Measurements from ENCODE around the gene OAF. TPM values are rescaled to one million over a fixed set of nuclear protein-coding genes. Genes with fewer than 3 reads are reported as not detected.

OAF gene
- total and polyA plus RNA-seq, 2 donors, result 4.9 to 5.3 TPM

- no peaks in the 10 kb centered on the region for H3K4me1 ChIP-seq (ENCODE audit: control insufficient read depth in 2 of 2, insufficient read depth in 2 of 2, low read length in 2 of 2)
- H3K27ac ChIP-seq (ENCODE audit: low read depth in 1 of 2, low read length in 1 of 2), result no peak overlapping the region
- 88% methylated on average over 11 of the region's 11 CpGs for WGBS
- DNase-seq (ENCODE audit: low read depth in 6 of 9, low spot score in 9 of 9), result no peak
- no peak overlapping the region for H3K4me3 ChIP-seq (ENCODE audit: low read length in 2 of 2)
- no peaks in the 10 kb centered on the region for H3K9me3 ChIP-seq (ENCODE audit: control insufficient read depth in 2 of 2, insufficient read depth in 1 of 2, low read length in 1 of 2)
- peaks cover 21 to 67% of the 10 kb centered on the region in 2 donors for H3K27me3 ChIP-seq (ENCODE audit: control insufficient read depth in 2 of 2, insufficient read depth in 1 of 2, low read length in 1 of 2)
- H3K36me3 ChIP-seq (ENCODE audit: control insufficient read depth in 2 of 2, insufficient read depth in 2 of 2, low read length in 1 of 2), result no peaks in the 10 kb centered on the region
These were observed 28.3 kb downstream of the OAF start for GRCh38 chr11:120238968-120239620.

GRCh38 chr11:120239713-120240640, 29.1 kb downstream of the OAF start, which contains the start of gene POU2F3:
Gene POU2F3 (plus strand): TSS chr11:120240140. CDS start chr11:120240344, 204 bp downstream.
- H3K4me1 ChIP-seq (ENCODE audit: control insufficient read depth in 2 of 2, insufficient read depth in 2 of 2, low read length in 2 of 2), result no peaks in the 10 kb centered on the region
- no peak within 1 kb of the TSS for H3K27ac ChIP-seq (ENCODE audit: low read depth in 1 of 2, low read length in 1 of 2)
- H3K27me3 ChIP-seq (ENCODE audit: control insufficient read depth in 2 of 2, insufficient read depth in 1 of 2, low read length in 1 of 2), result peaks cover 21 to 66% of the 10 kb centered on the region in 2 donors
- H3K4me3 ChIP-seq (ENCODE audit: low read length in 2 of 2), result no peak within 1 kb of the TSS
- 9% methylated on average over 66 of the region's 66 CpGs for WGBS
- no peaks in the 10 kb centered on the region for H3K9me3 ChIP-seq (ENCODE audit: control insufficient read depth in 2 of 2, insufficient read depth in 1 of 2, low read length in 1 of 2)
- H3K36me3 ChIP-seq (ENCODE audit: control insufficient read depth in 2 of 2, insufficient read depth in 2 of 2, low read length in 1 of 2), result no peaks in the 10 kb centered on the region
- DNase-seq (ENCODE audit: low read depth in 6 of 9, low spot score in 9 of 9), result no peak

DNA sequence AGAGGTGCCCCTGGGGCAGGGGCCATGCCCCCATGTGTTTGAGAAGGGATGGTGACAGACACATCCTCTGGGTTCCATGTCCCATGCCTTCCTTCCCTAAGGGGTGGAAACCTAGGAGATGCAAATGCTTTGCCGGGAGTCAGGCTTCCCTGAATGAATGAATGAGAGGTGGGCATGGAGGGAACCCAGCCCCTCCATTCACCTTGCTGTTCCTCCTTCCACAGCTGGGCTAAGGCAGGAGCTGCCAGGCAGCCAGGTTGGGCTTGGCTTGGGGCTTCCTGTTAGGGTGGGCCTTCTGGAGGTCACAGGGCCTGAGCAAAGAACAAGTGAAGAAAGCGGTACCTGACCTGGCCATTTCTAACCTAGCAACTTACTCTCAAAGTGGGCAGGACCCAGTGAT, 30.0 kb downstream of the OAF start:
- Histone ChIP-seq H3K9me3 (ENCODE audit: control insufficient read depth in 2 of 2, insufficient read depth in 1 of 2, low read length in 1 of 2) (no peaks in the 10 kb centered on the region), H3K27ac (ENCODE audit: low read depth in 1 of 2, low read length in 1 of 2) (no peak overlapping the region), H3K36me3 (ENCODE audit: control insufficient read depth in 2 of 2, insufficient read depth in 2 of 2, low read length in 1 of 2) (no peaks in the 10 kb centered on the region), H3K27me3 (ENCODE audit: control insufficient read depth in 2 of 2, insufficient read depth in 1 of 2, low read length in 1 of 2) (peaks cover 21 to 68% of the 10 kb centered on the region in 2 donors), H3K4me1 (ENCODE audit: control insufficient read depth in 2 of 2, insufficient read depth in 2 of 2, low read length in 2 of 2) (no peaks in the 10 kb centered on the region), H3K4me3 (ENCODE audit: low read length in 2 of 2) (no peak overlapping the region)
- DNase-seq (ENCODE audit: low read depth in 6 of 9, low spot score in 9 of 9), result no peak
- WGBS, result 96% methylated on average over 2 of the region's 2 CpGs

DNA sequence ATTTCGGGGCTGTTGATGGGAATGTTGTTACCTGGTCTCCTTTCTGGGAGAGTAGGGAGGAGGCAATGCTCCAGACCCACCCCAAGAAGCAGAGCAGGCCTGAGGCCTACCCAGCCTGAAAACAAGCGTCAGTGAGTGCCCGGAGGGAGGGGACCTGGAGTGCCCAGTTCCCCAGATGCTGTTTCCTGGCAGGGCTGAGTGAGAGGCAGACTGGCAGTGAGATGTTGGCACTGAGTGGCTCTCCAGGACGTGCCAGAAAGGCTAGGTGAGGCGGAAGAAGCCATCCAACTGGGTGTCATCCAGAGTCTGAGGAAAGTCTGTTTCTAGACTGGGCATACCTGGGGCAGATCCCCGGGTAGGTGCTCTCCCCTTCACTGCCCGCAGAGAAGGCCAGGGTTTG, 30.4 kb downstream of the OAF start:
- Histone ChIP-seq H3K9me3 (ENCODE audit: control insufficient read depth in 2 of 2, insufficient read depth in 1 of 2, low read length in 1 of 2) (no peaks in the 10 kb centered on the region), H3K27ac (ENCODE audit: low read depth in 1 of 2, low read length in 1 of 2) (no peak overlapping the region), H3K4me1 (ENCODE audit: control insufficient read depth in 2 of 2, insufficient read depth in 2 of 2, low read length in 2 of 2) (no peaks in the 10 kb centered on the region), H3K4me3 (ENCODE audit: low read length in 2 of 2) (no peak overlapping the region), H3K27me3 (ENCODE audit: control insufficient read depth in 2 of 2, insufficient read depth in 1 of 2, low read length in 1 of 2) (peaks cover 21 to 66% of the 10 kb centered on the region in 2 donors), H3K36me3 (ENCODE audit: control insufficient read depth in 2 of 2, insufficient read depth in 2 of 2, low read length in 1 of 2) (no peaks in the 10 kb centered on the region)
- 92% methylated on average over 7 of the region's 7 CpGs for WGBS
- DNase-seq (ENCODE audit: low read depth in 6 of 9, low spot score in 9 of 9), result no peak

GRCh38 chr11:120243221-120243620, 32.4 kb downstream of the OAF start:
- no peak for DNase-seq (ENCODE audit: low read depth in 6 of 9, low spot score in 9 of 9)
- H3K27me3 ChIP-seq (ENCODE audit: control insufficient read depth in 2 of 2, insufficient read depth in 1 of 2, low read length in 1 of 2), result peaks cover 21 to 59% of the 10 kb centered on the region in 2 donors
- H3K4me3 ChIP-seq (ENCODE audit: low read length in 2 of 2), result no peak overlapping the region
- WGBS, result 85% methylated on average over 4 of the region's 4 CpGs
- H3K27ac ChIP-seq (ENCODE audit: low read depth in 1 of 2, low read length in 1 of 2), result no peak overlapping the region
- H3K9me3 ChIP-seq (ENCODE audit: control insufficient read depth in 2 of 2, insufficient read depth in 1 of 2, low read length in 1 of 2), result no peaks in the 10 kb centered on the region
- H3K36me3 ChIP-seq (ENCODE audit: control insufficient read depth in 2 of 2, insufficient read depth in 2 of 2, low read length in 1 of 2), result no peaks in the 10 kb centered on the region
- no peaks in the 10 kb centered on the region for H3K4me1 ChIP-seq (ENCODE audit: control insufficient read depth in 2 of 2, insufficient read depth in 2 of 2, low read length in 2 of 2)

DNA sequence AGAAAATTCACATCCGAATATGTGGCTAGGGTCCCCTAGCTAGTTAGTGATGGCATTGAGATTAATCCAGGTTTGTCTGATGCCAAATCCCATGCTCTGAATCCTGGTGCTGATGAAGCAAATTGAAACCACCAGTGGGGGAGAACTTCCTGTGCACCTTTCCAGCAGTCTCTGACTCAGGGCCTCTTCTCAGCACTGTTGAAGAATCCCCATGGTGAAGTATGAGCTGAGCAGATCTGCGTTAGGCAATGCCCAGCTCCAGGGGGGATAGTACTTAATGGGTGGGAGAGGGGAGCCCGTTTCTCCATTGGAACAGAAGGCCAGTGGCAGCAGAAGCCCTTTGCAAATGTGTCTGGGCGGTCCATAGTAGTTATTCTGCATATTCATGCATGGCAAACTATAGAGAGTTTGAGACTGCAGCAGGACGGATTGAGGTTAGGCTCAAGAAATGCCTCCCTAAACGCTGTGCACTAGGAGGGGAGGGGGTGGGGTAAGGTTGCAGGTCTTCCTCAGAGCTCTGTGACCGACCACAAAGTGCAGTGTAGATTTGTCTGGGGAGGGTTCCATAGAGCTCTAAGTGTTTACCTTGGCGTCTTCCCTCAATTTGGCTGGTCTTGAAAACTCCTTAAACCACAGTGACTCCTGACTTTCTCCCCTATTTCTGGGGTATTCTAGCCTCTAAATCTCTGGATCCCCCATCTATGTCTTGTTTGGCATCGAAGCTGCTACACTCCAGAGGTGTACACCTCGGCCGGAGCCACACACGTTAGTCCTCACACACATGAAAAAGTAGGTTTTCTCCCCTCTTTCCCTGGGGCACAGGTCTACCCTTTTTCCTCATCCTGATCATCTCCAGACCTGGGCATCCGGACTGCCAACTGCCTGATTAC, 33.9 kb downstream of the OAF start:
- WGBS, result 72% methylated on average over 13 of the region's 13 CpGs
- Histone ChIP-seq H3K4me3 (ENCODE audit: low read length in 2 of 2) (no peak overlapping the region), H3K4me1 (ENCODE audit: control insufficient read depth in 2 of 2, insufficient read depth in 2 of 2, low read length in 2 of 2) (no peaks in the 10 kb centered on the region), H3K36me3 (ENCODE audit: control insufficient read depth in 2 of 2, insufficient read depth in 2 of 2, low read length in 1 of 2) (no peaks in the 10 kb centered on the region), H3K9me3 (ENCODE audit: control insufficient read depth in 2 of 2, insufficient read depth in 1 of 2, low read length in 1 of 2) (no peaks in the 10 kb centered on the region), H3K27ac (ENCODE audit: low read depth in 1 of 2, low read length in 1 of 2) (no peak overlapping the region), H3K27me3 (ENCODE audit: control insufficient read depth in 2 of 2, insufficient read depth in 1 of 2, low read length in 1 of 2) (peaks cover 11 to 52% of the 10 kb centered on the region in 2 donors)
- DNase-seq (ENCODE audit: low read depth in 6 of 9, low spot score in 9 of 9), result no peak

- no peak overlapping the region for H3K4me3 ChIP-seq (ENCODE audit: low read length in 2 of 2)
- no peak for DNase-seq (ENCODE audit: low read depth in 6 of 9, low spot score in 9 of 9)
- H3K36me3 ChIP-seq (ENCODE audit: control insufficient read depth in 2 of 2, insufficient read depth in 2 of 2, low read length in 1 of 2), result no peaks in the 10 kb centered on the region
- H3K27me3 ChIP-seq (ENCODE audit: control insufficient read depth in 2 of 2, insufficient read depth in 1 of 2, low read length in 1 of 2), result peaks cover 4 to 47% of the 10 kb centered on the region in 2 donors
- no peak overlapping the region for H3K27ac ChIP-seq (ENCODE audit: low read depth in 1 of 2, low read length in 1 of 2)
- H3K9me3 ChIP-seq (ENCODE audit: control insufficient read depth in 2 of 2, insufficient read depth in 1 of 2, low read length in 1 of 2), result no peaks in the 10 kb centered on the region
- 96% methylated on average over 1 of the region's 1 CpG for WGBS
- H3K4me1 ChIP-seq (ENCODE audit: control insufficient read depth in 2 of 2, insufficient read depth in 2 of 2, low read length in 2 of 2), result no peaks in the 10 kb centered on the region
These were observed 34.6 kb downstream of the OAF start for GRCh38 chr11:120245434-120245833.

DNA sequence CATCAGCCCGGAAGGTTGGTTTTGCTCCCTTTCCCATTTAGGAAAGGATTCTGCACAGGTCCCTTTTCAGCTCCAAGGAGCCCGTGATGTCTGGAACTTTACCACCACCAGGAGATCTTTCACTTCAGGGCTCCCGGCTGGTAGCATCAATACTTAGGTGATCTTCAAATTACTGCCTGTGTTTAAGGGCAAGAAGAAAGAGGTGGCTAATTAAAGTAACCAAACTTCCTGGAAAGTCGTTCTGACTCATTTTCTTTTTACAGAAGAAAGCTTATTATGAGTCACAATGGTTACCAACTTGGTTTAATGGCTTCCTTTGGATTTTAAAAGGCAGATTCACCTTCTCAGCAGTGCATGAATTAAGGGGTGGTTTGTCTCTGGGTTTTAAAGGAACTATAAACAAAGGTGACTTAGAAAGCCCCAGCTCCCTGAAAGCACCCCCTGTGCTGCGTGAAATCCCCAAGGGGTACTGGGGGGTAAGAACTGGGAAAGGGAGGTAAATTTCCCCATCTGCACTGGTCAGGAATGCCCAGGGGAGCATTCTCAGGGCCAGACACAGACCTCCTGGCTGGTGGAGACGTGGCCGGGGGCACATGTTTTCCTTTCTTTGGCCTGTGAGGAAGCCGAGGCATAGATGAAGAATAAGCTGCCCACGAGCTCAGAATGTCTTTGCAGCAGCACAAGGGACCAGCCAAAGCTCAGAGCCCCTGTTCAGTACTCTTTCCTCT, 37.9 kb downstream of the OAF start:
- Histone ChIP-seq H3K9me3 (ENCODE audit: control insufficient read depth in 2 of 2, insufficient read depth in 1 of 2, low read length in 1 of 2) (no peaks in the 10 kb centered on the region), H3K36me3 (ENCODE audit: control insufficient read depth in 2 of 2, insufficient read depth in 2 of 2, low read length in 1 of 2) (no peaks in the 10 kb centered on the region), H3K4me3 (ENCODE audit: low read length in 2 of 2) (no peak overlapping the region), H3K4me1 (ENCODE audit: control insufficient read depth in 2 of 2, insufficient read depth in 2 of 2, low read length in 2 of 2) (no peaks in the 10 kb centered on the region), H3K27me3 (ENCODE audit: control insufficient read depth in 2 of 2, insufficient read depth in 1 of 2, low read length in 1 of 2) (peaks cover 0 to 17% of the 10 kb centered on the region in 2 donors), H3K27ac (ENCODE audit: low read depth in 1 of 2, low read length in 1 of 2) (no peak overlapping the region)
- WGBS, result 58% methylated on average over 9 of the region's 9 CpGs
- DNase-seq (ENCODE audit: low read depth in 6 of 9, low spot score in 9 of 9), result no peak

Data from thymus (tissue), 11 donors.